CD14-positive monocyte (primary cell): ENCODE data around the gene BDNF. TPM values are rescaled to one million over a fixed set of nuclear protein-coding genes. Genes with fewer than 3 reads are reported as not detected.

Experiments used
- DNase-seq, 3 donors: peaks; one replicate each; pipeline ENCODE4 v3.0.0-alpha.2; 2011 to 2022
- H2AFZ ChIP-seq: 2 replicates; pipeline ENCODE4 v1.6.0; 2012; ENCODE audit warnings: mild to moderate bottlenecking, low read depth, low read length, inconsistent platforms; ENCODE audit not compliant: insufficient read depth, poor library complexity, severe bottlenecking
- H3K27ac ChIP-seq, 2 donors: 1 replicate in 1 of 2; 2 replicates in 1 of 2; pipeline ENCODE4 v1.5.1; 2012 to 2013; ENCODE audit warnings: low read length in 2 of 2, control low read depth in 1 of 2, inconsistent platforms in 1 of 2, low read depth in 1 of 2, mild to moderate bottlenecking in 1 of 2
- H3K27me3 ChIP-seq, 2 donors: one replicate each; pipeline versions ENCODE4 v1.6.0 to v1.6.1; 2011 to 2013; ENCODE audit warnings: low read length in 2 of 2; ENCODE audit not compliant: control insufficient read depth in 2 of 2, insufficient read depth in 2 of 2
- H3K36me3 ChIP-seq, 2 donors: replicated peaks in 1 of 2; 1 replicate in 1 of 2; 2 replicates in 1 of 2; pipeline versions ENCODE4 v1.5.1 to v1.6.1; 2012 to 2013; ENCODE audit warnings: low read length in 2 of 2, control low read depth in 1 of 2, inconsistent platforms in 1 of 2, mild to moderate bottlenecking in 1 of 2; ENCODE audit not compliant: insufficient read depth in 2 of 2, control insufficient read depth in 1 of 2
- H3K4me1 ChIP-seq, 2 donors: 1 replicate in 1 of 2; 2 replicates in 1 of 2; pipeline versions ENCODE4 v1.5.1 to v1.6.1; 2012 to 2013; ENCODE audit warnings: low read length in 2 of 2, control low read depth in 1 of 2, inconsistent platforms in 1 of 2, mild to moderate bottlenecking in 1 of 2, moderate library complexity in 1 of 2; ENCODE audit not compliant: insufficient read depth in 2 of 2, control insufficient read depth in 1 of 2
- H3K4me2 ChIP-seq: replicated peaks from 2 replicates; pipeline ENCODE3; 2012; ENCODE audit warnings: low read length, moderate library complexity, mild to moderate bottlenecking; ENCODE audit not compliant: poor library complexity, severe bottlenecking; ENCODE audit errors: extremely low read depth
- H3K4me3 ChIP-seq, 3 experiments: fragments of 200-600 bp in 1 of 3; sonication (generic) in 1 of 3; replicated peaks in 1 of 3; 1 replicate in 2 of 3; 2 replicates in 1 of 3; pipeline ENCODE4 v1.5.1; 2011 to 2013; ENCODE audit warnings: low read length in 3 of 3, mild to moderate bottlenecking in 3 of 3, control low read depth in 2 of 3, low read depth in 2 of 3, inconsistent platforms in 1 of 3, moderate library complexity in 1 of 3
- H3K79me2 ChIP-seq: 2 replicates; pipeline ENCODE4 v1.6.0; 2012; ENCODE audit warnings: mild to moderate bottlenecking, control low read depth, inconsistent platforms, low read length, moderate library complexity; ENCODE audit not compliant: insufficient read depth
- H3K9ac ChIP-seq: 2 replicates; pipeline ENCODE4 v1.6.0; 2017; ENCODE audit warnings: low read length, mild to moderate bottlenecking; ENCODE audit not compliant: insufficient read depth, poor library complexity, severe bottlenecking
- H3K9me3 ChIP-seq, 2 donors: replicated peaks in 1 of 2; 1 replicate in 1 of 2; 2 replicates in 1 of 2; pipeline versions ENCODE4 v1.5.1 to v1.6.1; 2012 to 2013; ENCODE audit warnings: low read length in 2 of 2, control low read depth in 1 of 2; ENCODE audit not compliant: control insufficient read depth in 1 of 2, insufficient read depth in 1 of 2
- H4K20me1 ChIP-seq: 2 replicates; pipeline ENCODE4 v1.6.0; 2012; ENCODE audit warnings: mild to moderate bottlenecking, low read length, control low read depth, moderate library complexity; ENCODE audit not compliant: insufficient read depth
- H3K27ac Mint-ChIP-seq, 7 donors: one replicate each; pipeline ENCODE4 v1.8.0; 2020; ENCODE audit warnings: mild to moderate bottlenecking in 7 of 7, mixed read lengths in 7 of 7, moderate library complexity in 6 of 7, inconsistent platforms in 2 of 7
- H3K27me3 Mint-ChIP-seq, 3 donors: one replicate each; pipeline ENCODE4 v1.8.0; 2021 to 2022; ENCODE audit warnings: low read depth in 3 of 3, mild to moderate bottlenecking in 3 of 3, mixed read lengths in 3 of 3, moderate library complexity in 3 of 3, inconsistent platforms in 1 of 3
- H3K36me3 Mint-ChIP-seq, 2 donors: one replicate each; pipeline ENCODE4 v1.8.0; 2020; ENCODE audit warnings: mixed read lengths in 2 of 2, inconsistent platforms in 1 of 2, mild to moderate bottlenecking in 1 of 2
- H3K4me1 Mint-ChIP-seq: one replicate; pipeline ENCODE4 v1.8.0; 2020; ENCODE audit warnings: mild to moderate bottlenecking, mixed read lengths
- H3K4me3 Mint-ChIP-seq, 2 donors: one replicate each; pipeline ENCODE4 v1.8.0; 2020; ENCODE audit warnings: mild to moderate bottlenecking in 2 of 2, mixed read lengths in 2 of 2, moderate library complexity in 1 of 2
- H3K9me3 Mint-ChIP-seq, 7 donors: one replicate each; pipeline ENCODE4 v1.8.0; 2020 to 2022; ENCODE audit warnings: mixed read lengths in 7 of 7, mild to moderate bottlenecking in 6 of 7, moderate library complexity in 6 of 7, inconsistent platforms in 2 of 7
- WGBS: methylation state at CpG from one replicate; pipeline ENCODE4 v1.1.5; 2013; ENCODE audit warnings: missing lambda C conversion rate; ENCODE audit not compliant: insufficient coverage; 5-methylcytosine and 5-hydroxymethylcytosine counted together
- intact Hi-C, 2 donors: fragments of 100-400 bp; cut with micrococcal nuclease; formaldehyde crosslinking; loops; one replicate each; pipeline versions ENCODE4 v1.15.0 to v1.15.1; 2023
- polyA plus RNA-seq, 3 donors: library from polyadenylated mRNA; depleted of rRNA in 1 of 3; unstranded in 2 of 3; stranded (reverse) in 1 of 3; fragments of 300-500 nt in 2 of 3; fragments of >200 nt in 1 of 3; fragmentation: Illumina TruSeq in 2 of 3; gene quantifications; 1 replicate in 2 of 3; 2 replicates in 1 of 3; pipeline ENCODE4 v1.2.3, GENCODE V29; 2012 to 2021
- TF ChIP-seq, protein P1 (sequence below): fragments of 200-600 bp; IDR thresholded peaks from one replicate; pipeline ENCODE4 v1.8.0; 2022; ENCODE audit warnings: antibody characterized with exemption, mild to moderate bottlenecking

Gene BDNF
- polyA plus RNA-seq, 3 donors = not detected

DNA sequence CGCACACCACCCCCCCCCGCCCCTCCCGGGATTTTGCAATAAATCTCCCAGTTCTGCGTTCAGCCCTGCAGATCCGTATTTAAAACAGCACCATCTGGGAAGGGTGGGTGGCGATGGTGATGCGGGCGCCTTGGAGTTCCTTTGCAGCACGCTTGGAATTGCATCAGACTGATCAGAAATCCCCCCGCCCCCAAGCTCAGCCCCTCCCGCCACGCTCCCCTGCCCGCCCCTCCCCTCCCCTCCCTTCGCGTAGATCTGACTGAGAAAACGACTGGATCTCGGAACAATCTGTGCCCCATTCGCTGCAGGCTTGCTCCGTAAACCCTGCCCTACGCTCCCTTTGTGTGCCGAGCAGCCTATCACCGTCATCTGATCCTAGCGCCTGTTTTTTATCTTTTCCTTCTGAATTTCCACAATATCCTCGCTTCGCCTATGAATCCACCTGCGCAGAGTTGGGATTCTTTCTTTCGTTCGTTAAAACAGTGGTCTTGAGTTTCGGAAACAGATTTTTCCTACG, 18.1 kb upstream of the BDNF start:
- Histone ChIP-seq H3K4me2 (no peak overlapping the region), H3K27me3 (peaks cover 63 to 88% of the 10 kb centered on the region in 2 donors), H3K36me3 (no peaks in the 10 kb centered on the region), H3K27ac (no peak overlapping the region), H2AFZ (no peak overlapping the region), H3K4me3 (no peak overlapping the region), H3K9me3 (peaks cover 7 to 36% of the 10 kb centered on the region in 2 donors), H3K4me1 (peaks cover 0 to 5% of the 10 kb centered on the region in 2 donors), H3K79me2 (no peaks in the 10 kb centered on the region), H3K9ac (no peak overlapping the region), H4K20me1 (no peaks in the 10 kb centered on the region)
- intact Hi-C loops = no loop called here
- TF ChIP-seq, protein P1, sequence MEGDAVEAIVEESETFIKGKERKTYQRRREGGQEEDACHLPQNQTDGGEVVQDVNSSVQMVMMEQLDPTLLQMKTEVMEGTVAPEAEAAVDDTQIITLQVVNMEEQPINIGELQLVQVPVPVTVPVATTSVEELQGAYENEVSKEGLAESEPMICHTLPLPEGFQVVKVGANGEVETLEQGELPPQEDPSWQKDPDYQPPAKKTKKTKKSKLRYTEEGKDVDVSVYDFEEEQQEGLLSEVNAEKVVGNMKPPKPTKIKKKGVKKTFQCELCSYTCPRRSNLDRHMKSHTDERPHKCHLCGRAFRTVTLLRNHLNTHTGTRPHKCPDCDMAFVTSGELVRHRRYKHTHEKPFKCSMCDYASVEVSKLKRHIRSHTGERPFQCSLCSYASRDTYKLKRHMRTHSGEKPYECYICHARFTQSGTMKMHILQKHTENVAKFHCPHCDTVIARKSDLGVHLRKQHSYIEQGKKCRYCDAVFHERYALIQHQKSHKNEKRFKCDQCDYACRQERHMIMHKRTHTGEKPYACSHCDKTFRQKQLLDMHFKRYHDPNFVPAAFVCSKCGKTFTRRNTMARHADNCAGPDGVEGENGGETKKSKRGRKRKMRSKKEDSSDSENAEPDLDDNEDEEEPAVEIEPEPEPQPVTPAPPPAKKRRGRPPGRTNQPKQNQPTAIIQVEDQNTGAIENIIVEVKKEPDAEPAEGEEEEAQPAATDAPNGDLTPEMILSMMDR = no peak
- H3K9me3 Mint-ChIP-seq = peaks cover 6 to 33% (median 22%) of the 10 kb centered on the region in 7 donors
- no peak for DNase-seq
- H3K27me3 Mint-ChIP-seq = peaks cover 70 to 79% (median 73%) of the 10 kb centered on the region in 3 donors
- H3K27ac Mint-ChIP-seq = no peak overlapping the region
- H3K4me3 Mint-ChIP-seq = peak overlapping the region in 1 of 2 donors; percentile 61
- H3K4me1 Mint-ChIP-seq = peaks cover 6% of the 10 kb centered on the region
- H3K36me3 Mint-ChIP-seq = peaks cover 7 to 11% of the 10 kb centered on the region in 2 donors
- WGBS = under 1% methylated on average over 15 of the region's 30 CpGs

DNA sequence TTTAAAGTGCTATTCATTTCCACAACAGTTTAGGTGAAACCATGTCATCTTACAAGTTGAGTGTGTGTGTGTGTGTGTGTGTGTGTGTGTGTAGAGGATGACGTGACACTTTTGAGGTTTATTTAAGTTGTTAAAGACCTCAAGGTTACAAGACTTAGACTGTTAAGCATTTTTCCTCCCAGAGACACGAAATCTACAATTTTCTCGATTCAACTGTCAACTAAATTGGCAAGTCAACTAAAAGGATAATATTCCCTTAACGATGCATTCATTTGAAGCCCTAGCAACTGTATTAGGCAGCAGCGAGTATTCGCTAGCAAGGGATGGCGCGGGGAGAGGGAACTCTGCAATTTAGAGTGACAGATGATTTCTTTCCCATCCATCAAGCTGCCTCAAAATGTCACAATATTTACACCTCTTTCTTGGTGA, 17.6 kb upstream of the BDNF start:
- Histone ChIP-seq H3K4me2 (no peak overlapping the region), H3K27ac (no peak overlapping the region), H3K79me2 (no peaks in the 10 kb centered on the region), H3K9me3 (peaks cover 7 to 36% of the 10 kb centered on the region in 2 donors), H2AFZ (no peak overlapping the region), H3K4me1 (peaks cover 0 to 5% of the 10 kb centered on the region in 2 donors), H3K27me3 (peaks cover 59 to 82% of the 10 kb centered on the region in 2 donors), H4K20me1 (no peaks in the 10 kb centered on the region), H3K4me3 (no peak overlapping the region), H3K36me3 (no peaks in the 10 kb centered on the region), H3K9ac (no peak overlapping the region)
- Mint-ChIP-seq H3K27ac (no peak overlapping the region), H3K27me3 (peaks cover 64 to 75% (median 69%) of the 10 kb centered on the region in 3 donors), H3K4me3 (peak overlapping the region in 1 of 2 donors; percentile 40), H3K4me1 (peaks cover 6% of the 10 kb centered on the region), H3K36me3 (peaks cover 7 to 11% of the 10 kb centered on the region in 2 donors), H3K9me3 (peaks cover 6 to 30% (median 21%) of the 10 kb centered on the region in 7 donors)
- TF ChIP-seq, protein P1 = no peak
- no peak for DNase-seq
- WGBS = 0% methylated on average over 2 of the region's 8 CpGs
- intact Hi-C loops = no loop called here
